ENCODE results near the gene ALG9. TPM values are rescaled to one million over a fixed set of nuclear protein-coding genes. Genes with fewer than 3 reads are reported as not detected.

The ALG9 gene
- total and polyA plus RNA-seq, 2 donors (not counting 3 experiments of a cell fraction or from before 2014, with no cell fraction given): 29.1 to 29.4 TPM

- dilution Hi-C loops (cut with MboI; ENCODE audit: extremely low pct_ligation_motif_present, low sequenced_read_pairs) (no loop called here), intact Hi-C loops (cut with micrococcal nuclease) (no loop called here)
- POLR2A ChIA-PET: no interaction called here
- no peaks in the 10 kb centered on the region for H3K79me2 ChIP-seq (ENCODE audit: control insufficient read depth, insufficient read depth, low read length)
- H4K20me1 ChIP-seq (replicated peaks; ENCODE audit: control insufficient read depth, extremely low read depth, insufficient read depth, low read length): no peaks in the 10 kb centered on the region
- CTCF ChIA-PET: interaction anchor here (1.0 to 2.6 kb wide), 5 partner anchors 10 to 389 kb away, joined by 3 to 15 read pairs (median 7); no protein-coding TSS in a partner anchor
- H3K36me3 ChIP-seq (ENCODE audit: control insufficient read depth in 2 of 2, extremely low read depth in 1 of 2, insufficient read depth in 2 of 2, low read length in 2 of 2): peaks cover 0 to 2% of the 10 kb centered on the region in 2 experiments
- H3K9ac ChIP-seq (replicated peaks; ENCODE audit: extremely low read depth, insufficient read depth, low read length): no peak overlapping the region
- FAIRE-seq (no peak), DNase-seq (ENCODE audit: low read depth, low spot score) (no peak)
- no peaks in the 10 kb centered on the region for H3K27me3 ChIP-seq (ENCODE audit: control insufficient read depth in 2 of 2, insufficient read depth in 2 of 2, low read length in 2 of 2)
- H3K9me3 ChIP-seq (replicated peaks; ENCODE audit: control insufficient read depth, insufficient read depth, low read length): no peaks in the 10 kb centered on the region
- no TSS peak for BruUV-seq (replicated peaks)
- no peak overlapping the region for H3K4me2 ChIP-seq (ENCODE audit: insufficient read depth, low read length)
- H2AFZ ChIP-seq (ENCODE audit: low read depth, low read length): no peak overlapping the region
- TF ChIP-seq, protein P1, sequence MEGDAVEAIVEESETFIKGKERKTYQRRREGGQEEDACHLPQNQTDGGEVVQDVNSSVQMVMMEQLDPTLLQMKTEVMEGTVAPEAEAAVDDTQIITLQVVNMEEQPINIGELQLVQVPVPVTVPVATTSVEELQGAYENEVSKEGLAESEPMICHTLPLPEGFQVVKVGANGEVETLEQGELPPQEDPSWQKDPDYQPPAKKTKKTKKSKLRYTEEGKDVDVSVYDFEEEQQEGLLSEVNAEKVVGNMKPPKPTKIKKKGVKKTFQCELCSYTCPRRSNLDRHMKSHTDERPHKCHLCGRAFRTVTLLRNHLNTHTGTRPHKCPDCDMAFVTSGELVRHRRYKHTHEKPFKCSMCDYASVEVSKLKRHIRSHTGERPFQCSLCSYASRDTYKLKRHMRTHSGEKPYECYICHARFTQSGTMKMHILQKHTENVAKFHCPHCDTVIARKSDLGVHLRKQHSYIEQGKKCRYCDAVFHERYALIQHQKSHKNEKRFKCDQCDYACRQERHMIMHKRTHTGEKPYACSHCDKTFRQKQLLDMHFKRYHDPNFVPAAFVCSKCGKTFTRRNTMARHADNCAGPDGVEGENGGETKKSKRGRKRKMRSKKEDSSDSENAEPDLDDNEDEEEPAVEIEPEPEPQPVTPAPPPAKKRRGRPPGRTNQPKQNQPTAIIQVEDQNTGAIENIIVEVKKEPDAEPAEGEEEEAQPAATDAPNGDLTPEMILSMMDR (IDR thresholded peaks at IDR 0.05; ENCODE audit: extremely low read depth in 1 of 2, insufficient read depth in 1 of 2, low read depth in 1 of 2, low read length in 2 of 2): no peak
- no peak for TF ChIP-seq MYC (IDR thresholded peaks at IDR 0.05; ENCODE audit: low read depth, low read length)
- TF ChIP-seq POLR2AphosphoS5 (IDR thresholded peaks at IDR 0.05; ENCODE audit: insufficient read depth, low read depth, low read length): no peak
- TF ChIP-seq JUN (IDR thresholded peaks at IDR 0.05; ENCODE audit: borderline replicate concordance, insufficient read depth, insufficient read length, low read depth): no peak
- TF ChIP-seq GATA2 (IDR thresholded peaks at IDR 0.05; ENCODE audit: insufficient read depth, insufficient read length, low read depth, low read length): no peak
- TF ChIP-seq, protein P2, sequence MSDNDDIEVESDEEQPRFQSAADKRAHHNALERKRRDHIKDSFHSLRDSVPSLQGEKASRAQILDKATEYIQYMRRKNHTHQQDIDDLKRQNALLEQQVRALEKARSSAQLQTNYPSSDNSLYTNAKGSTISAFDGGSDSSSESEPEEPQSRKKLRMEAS (IDR thresholded peaks at IDR 0.05; ENCODE audit: insufficient read depth, insufficient read length): no peak
- TF ChIP-seq FOS (IDR thresholded peaks at IDR 0.05; ENCODE audit: borderline replicate concordance, insufficient read depth, low read length): no peak
- no peak for TF ChIP-seq EZH2 (IDR thresholded peaks at IDR 0.05; ENCODE audit: borderline replicate concordance, low read depth, low read length, severe bottlenecking)
- TF ChIP-seq POLR2A (IDR thresholded peaks at IDR 0.05; ENCODE audit: low read depth, low read length): no peak
- H3K4me3 ChIP-seq (replicated peaks in 1 of 3; ENCODE audit: insufficient read depth in 1 of 3, low read depth in 1 of 3, low read length in 3 of 3): no peak overlapping the region
- H3K9me1 ChIP-seq (replicated peaks; ENCODE audit: control insufficient read depth, extremely low read depth, insufficient read depth, low read length): no peaks in the 10 kb centered on the region
- H3K4me1 ChIP-seq (ENCODE audit: control insufficient read depth, extremely low read depth, insufficient read depth, low read length): peaks cover 14% of the 10 kb centered on the region
- H3K27ac ChIP-seq (ENCODE audit: insufficient read depth, low read depth, low read length): no peak overlapping the region
Measured at GRCh38 chr11:111843661-111844060, 27.7 kb downstream of the ALG9 start.

All from endothelial cell of umbilical vein (primary cell).